ENCODE results near the gene SLC30A3.
"Not testable (repeated sequence)": the region's sequence is repeated elsewhere in the genome, so short reads cannot be mapped to it uniquely, and the experiment has no call there.

- TF ChIP-seq POLR2AphosphoS5, CTCF (IDR thresholded peaks at IDR 0.05): not testable (repeated sequence)
These were observed 37.8 kb upstream of the SLC30A3 start for GRCh38 chr2:27300606-27301005.

Measured in stomach (tissue), 4 donors.